GM19324 (cell line): Measurements from ENCODE around the gene DNM3.

Source experiments
- ATAC-seq: cut with Tn5 transposase; IDR thresholded peaks from one replicate; pipeline ENCODE4 v1.9.1; 2021; ENCODE audit warnings: mild to moderate bottlenecking, moderate library complexity; ENCODE audit not compliant: unreplicated experiment, low FRiP score

Gene DNM3

GRCh38 chr1:172252321-172252720 lies 411.0 kb downstream of the DNM3 start:
- no peak for ATAC-seq

DNA sequence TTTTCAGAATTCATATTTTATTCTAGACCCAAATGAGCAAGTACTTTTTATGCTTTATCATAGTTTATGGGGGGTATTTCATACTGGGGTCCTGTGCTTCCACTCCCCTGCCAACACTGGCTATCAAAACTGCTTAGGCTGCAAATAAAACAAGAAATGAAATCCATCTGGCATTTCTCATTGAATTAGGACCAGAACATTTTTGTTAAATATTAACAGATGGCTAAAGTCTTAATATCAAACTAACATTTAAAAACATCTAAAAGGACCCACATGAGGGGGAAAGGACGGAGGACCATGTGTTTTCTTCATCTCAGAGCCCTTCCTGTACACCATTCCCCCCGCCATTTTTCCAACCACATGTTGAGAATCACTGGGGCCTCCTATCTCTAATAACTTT lies 411.7 kb downstream of the DNM3 start:
- no peak for ATAC-seq

GRCh38 chr1:172254521-172255222 lies 413.4 kb downstream of the DNM3 start:
- no peak for ATAC-seq

DNA sequence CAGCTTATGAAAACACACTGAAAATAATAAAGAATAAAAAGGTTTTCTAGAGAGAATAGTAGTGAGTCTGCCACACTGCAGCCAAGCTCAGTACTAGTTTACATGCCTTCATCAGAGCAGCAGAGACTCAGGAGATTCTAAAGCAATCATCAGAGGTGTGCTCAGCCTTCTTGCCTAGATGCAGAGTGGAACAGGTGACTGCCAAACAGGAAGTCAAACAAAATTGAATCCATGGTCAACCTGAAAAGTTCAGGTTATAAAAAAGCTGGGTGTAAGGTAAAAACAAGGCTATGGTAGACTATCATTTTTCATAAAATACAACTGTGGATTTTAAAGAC lies 413.9 kb downstream of the DNM3 start:
- ATAC-seq = no peak

DNA sequence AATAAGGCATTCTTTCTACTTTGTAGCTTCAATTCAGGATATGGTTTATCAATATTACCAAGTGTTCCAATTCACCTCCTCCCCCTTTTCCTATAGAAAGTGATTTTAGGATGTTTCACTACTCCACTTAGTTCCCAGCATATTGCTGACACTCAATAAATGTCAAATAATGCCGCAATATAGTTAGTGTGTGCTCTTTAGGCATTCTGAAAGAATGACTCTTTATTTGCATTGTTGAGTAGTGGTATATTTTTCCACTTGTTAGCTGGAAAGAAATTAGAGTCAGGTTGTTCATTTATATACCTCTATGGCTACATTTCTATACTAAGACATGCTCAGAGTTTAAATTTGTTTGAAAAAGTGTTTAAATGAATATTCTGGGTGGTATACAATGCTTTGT lies 424.6 kb downstream of the DNM3 start:
- ATAC-seq = no peak

GRCh38 chr1:172266528-172267174 lies 425.4 kb downstream of the DNM3 start:
- no peak for ATAC-seq

- no peak for ATAC-seq
Observed at GRCh38 chr1:172268237-172268636, 426.9 kb downstream of the DNM3 start.

GRCh38 chr1:172269084-172269483 lies 427.8 kb downstream of the DNM3 start:
- no peak for ATAC-seq

DNA sequence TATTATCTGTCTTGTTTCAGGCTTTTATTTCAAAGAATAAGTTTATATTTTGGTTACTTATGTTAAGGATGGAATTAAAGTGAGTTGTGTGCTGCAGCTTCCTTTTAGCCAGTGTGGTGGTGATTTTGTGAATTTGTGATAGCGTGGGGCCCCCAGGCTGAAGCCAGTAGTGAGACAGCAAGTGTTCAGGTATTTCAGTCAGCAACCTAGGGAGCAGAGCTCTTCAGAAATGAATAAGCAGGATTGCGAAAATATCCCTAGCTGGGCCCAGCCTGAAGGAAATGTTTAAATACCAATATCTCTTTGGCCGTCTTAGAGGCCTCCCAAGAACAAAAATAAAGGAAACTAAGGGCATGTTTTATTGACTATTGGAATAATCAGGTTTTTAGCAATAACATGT lies 428.3 kb downstream of the DNM3 start:
- no peak for ATAC-seq

DNA sequence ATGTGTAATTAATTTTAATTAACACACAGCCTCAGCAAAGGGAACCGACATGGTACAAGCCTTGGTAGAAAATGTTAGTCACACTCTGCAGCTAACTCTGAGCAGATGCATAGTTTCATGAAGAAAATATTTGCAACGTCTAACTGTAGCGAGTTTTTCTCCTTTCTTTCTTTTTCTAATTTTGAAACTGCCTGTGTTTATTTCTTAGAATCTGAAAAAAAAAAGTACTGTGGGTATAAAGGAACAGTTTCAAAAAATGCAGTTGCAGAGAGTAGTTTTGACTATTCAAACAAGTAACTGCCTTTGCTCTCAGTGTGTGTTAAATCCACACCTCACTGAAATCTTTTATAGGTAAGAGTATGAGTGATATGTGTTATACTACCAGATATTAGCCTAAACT lies 429.3 kb downstream of the DNM3 start:
- ATAC-seq = no peak

DNA sequence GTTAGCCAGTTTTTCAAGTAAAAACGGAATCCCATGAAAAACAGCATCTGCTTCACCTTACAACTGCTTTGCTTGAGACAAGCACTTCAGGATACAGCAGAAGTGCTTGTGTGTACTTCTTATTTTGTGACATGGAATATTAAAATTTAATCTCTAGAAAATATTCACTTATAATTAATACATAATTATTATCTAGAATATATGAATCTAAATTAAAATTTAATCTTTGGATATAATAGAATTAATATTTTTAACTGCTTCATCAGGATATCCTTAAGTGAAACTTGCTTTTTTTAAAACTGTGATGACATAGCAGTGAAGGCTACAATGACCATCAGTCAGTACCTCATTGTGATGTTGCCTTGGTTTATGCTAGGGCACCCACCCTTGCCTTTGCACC lies 430.8 kb downstream of the DNM3 start:
- no peak for ATAC-seq

DNA sequence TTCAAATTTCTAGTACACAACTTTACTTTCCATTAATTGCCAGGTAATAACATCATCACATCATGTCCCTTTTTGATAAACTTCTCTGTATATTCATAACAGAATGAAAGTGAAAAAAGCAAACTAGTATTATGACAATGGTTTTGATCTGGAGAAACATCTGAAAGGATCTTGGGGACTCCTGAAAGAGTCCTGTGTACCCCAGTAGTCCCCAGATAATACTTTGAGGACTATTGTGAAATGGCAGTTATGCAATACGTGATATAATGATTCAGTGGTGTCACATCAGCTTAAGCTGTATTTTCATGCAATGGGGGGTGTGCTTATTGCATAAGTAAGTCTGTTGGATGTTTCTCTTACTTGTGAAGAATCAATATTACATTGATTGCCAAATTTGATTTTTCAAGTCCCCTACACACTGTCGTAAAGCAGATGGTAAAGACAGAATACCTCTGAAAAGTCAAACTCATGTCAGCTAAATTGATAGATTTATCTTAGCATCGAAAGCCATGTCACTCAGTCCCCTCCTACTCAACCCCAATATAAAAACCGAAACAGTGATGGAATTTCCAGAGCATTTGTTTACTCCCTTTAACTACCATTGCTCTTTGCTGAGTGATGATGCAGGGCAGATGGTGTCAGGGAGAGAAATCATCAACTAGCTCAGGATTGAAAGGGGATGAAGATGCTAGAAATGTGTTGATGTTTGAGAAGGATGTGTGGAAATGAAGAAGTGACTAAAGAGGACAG lies 432.5 kb downstream of the DNM3 start:
- ATAC-seq = no peak

- no peak for ATAC-seq
Observed at GRCh38 chr1:172275478-172275877, 434.2 kb downstream of the DNM3 start.

GRCh38 chr1:172276120-172276818 lies 435.0 kb downstream of the DNM3 start:
- ATAC-seq = no peak

GRCh38 chr1:172277275-172277674 lies 436.0 kb downstream of the DNM3 start:
- ATAC-seq = no peak

GRCh38 chr1:172277989-172278388 lies 436.7 kb downstream of the DNM3 start:
- ATAC-seq = no peak

DNA sequence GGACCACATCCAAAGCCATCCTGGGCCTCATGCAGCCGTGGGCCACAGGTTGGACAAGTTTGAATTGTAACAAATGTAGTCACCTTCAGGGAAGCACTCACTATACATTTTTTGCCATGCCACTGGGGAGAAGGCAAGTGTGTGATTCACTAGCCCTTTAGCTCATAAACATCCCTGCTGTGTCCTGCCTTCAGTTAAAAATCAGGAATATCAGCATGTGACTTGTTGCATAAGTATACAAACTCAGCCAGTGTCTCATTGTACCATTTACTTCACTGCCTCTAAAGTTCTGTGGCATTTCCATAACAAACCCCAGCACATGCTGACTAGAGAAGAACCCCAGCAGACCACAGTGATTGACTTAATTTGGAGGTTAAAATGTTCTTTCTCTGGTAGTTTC lies 437.2 kb downstream of the DNM3 start:
- ATAC-seq = no peak

- no peak for ATAC-seq
Observed at GRCh38 chr1:172279939-172280636, 438.8 kb downstream of the DNM3 start.

GRCh38 chr1:172283766-172284165 lies 442.5 kb downstream of the DNM3 start:
- ATAC-seq = no peak

DNA sequence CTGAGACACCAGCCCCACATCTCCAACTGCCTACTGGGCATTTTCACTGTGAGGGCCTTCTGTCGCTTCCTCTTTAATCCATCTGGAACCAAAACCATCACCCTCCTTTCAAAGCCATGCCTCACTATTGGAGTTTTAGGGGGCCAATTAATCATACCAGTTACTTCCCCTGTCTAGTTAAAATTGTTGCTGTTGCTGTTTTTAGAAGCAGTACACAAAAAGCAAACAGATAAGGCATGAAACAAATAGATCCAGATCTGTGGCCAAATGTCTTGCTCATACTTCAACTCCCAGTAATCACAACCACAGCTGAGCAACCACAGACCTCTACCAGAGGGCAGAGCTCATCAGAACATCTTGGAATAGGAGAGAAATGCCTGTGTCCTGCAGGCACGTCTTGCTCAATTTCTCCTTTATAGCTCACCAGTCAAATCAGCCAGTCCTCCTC lies 445.4 kb downstream of the DNM3 start:
- ATAC-seq = no peak

DNA sequence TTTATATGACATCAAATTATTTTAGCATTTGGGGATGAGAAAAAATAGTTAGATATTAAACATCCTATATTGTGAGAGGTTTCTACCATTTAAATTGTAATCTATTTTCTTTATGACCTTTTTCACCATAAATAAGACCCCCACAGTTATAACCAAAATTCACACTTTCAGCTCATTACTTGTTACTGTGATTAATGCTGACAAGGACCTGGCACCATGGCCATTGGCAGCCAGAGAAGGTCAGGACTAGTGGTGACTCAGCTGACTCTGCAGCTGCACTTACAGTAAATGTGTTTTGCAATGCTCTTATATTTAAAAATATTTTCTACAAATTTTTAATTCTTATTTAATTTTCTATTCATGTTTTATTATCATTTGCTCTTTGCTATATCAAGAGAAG lies 445.9 kb downstream of the DNM3 start:
- no peak for ATAC-seq
